NCI-H2171 treated with DMSO at 0.1 percent for 48 hours (cell line): ENCODE measurements around the gene NACC2.

ENCODE experiments used
- DNase-seq: peaks from one replicate; lab custom pipeline; 2025; lab: John Stamatoyannopoulos, UW

NACC2 gene

DNA sequence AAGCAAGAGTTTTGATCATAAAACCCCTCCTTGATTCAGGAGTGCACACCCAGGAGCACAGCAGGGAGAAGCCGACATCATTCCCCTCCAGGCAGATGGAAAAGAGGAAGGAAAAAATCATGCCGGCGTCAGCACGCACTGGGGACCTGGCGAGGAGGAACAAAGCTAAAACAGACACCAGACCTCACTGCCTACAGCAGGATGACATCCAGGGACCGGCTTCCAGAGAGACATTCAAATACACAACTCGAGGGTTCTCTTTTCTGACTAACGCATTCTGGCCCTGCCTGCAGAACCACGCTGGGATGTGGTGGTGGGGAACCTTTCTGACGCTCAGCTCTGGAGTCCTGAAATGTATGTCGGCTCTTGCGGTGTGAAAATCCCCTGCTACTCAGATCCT, 136.6 kb downstream of the NACC2 start:
- no peak for DNase-seq

- DNase-seq: no peak
Measured at GRCh38 chr9:135957431-135957830, 137.7 kb downstream of the NACC2 start.

DNA sequence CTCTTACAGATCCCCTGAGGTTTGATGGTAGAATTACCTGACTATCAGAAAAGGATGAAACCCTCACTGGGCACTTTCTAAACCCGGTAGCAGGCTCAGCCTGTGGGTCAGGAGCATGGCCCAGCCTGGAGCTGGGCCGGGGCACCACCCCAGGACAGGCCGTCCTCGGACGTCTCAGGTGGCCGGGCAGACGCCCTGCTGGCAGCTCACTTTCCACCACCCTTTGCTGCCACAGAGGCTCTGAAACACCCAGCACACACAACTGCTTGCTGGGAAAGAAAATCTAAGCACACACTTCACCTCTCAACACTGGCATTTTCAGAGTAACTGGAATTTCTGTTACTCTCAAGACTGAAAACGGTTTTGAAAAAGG, 138.3 kb downstream of the NACC2 start:
- no peak for DNase-seq
